ENCODE results near the gene MERTK.

- TF ChIP-seq CTCF (conservative IDR thresholded peaks at IDR 0.05 in 1 of 2, IDR thresholded peaks at IDR 0.05 in 1 of 2; ENCODE audit: low read depth in 1 of 2, low read length in 2 of 2) (no peak), EZH2 (IDR thresholded peaks at IDR 0.05; ENCODE audit: low read length, missing control alignments) (no peak)
Measured at GRCh38 chr2:111896576-111896975, 1.8 kb upstream of the MERTK start.
